ENCODE data around the gene AP1M1.
"Not testable (repeated sequence)": the region's sequence is repeated elsewhere in the genome, so short reads cannot be mapped to it uniquely, and the experiment has no call there.

The AP1M1 gene

GRCh38 chr19:16261584-16262368 lies 64.1 kb downstream of the AP1M1 start:
- no peak for DNase-seq (ENCODE audit: low read depth in 2 of 2)

DNA sequence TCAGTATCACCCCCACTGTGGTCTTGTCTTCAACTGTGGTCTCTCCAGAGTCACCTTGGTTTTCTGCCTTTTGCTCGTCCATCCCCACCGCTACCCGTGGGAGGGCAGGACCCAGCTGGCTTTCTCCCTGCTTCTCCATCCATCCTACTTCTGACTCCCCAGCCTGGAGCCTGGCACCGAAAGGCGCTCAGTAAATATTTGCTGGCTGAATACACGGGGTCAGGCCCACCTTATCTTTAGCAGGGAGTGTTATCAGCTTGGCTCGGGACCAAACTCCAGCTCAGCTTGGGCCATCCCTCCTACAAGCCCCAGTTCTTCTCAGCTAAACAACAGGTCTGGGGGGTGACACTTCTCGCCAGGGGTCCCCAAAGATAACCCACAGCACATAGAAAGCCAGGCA lies 64.9 kb downstream of the AP1M1 start:
- DNase-seq (ENCODE audit: low read depth in 2 of 2) = no peak

DNA sequence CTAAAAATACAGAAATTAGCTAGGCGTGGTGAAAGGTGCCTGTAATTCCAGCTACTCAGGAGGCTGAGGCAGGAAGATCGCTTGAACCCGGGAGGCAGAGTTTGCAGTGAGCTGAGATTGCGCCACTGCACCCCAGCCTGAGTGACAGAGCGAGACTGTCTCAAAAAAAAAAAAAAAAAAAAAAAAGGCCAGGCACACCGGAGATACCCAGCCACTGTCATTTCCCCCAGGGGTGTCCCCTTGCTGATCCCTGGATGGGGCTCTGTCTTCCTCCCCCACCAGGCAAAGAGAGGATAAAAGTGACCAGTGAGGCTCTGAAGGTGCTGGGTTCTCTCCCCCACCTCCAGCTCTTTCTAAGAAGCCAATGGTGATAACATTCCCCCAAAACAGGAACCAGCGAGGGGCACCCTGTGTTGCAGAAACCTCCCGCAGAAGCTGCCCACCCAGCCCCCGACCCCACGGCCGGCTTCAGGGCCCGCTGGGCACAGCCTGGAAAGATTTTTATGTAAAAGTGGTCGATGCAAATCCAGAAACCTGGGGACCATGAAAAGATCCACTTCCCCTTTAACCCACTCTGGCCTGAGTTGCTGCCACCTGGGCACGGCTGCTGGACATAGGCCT lies 65.5 kb downstream of the AP1M1 start:
- DNase-seq (ENCODE audit: low read depth in 2 of 2) = no peak

DNA sequence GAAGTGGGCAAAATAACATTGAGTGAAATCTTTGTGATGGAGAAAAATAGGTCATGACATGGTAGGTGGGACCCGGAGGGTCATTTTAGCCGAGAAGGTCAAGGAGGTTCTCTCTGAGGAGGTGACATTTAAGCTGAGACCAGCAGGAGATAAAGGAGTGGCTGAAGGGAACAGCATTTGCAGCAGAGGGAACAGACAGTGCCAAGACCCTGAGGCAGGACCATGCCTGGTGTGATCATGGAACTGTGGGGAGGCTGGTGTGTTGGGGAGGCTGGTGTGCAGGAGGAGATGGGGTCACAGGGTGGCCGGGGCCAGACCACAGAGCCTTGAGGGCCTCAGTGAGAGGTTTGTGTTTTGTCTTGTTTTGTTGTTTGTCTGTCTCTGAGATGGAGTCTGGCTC lies 67.5 kb downstream of the AP1M1 start:
- no peak for DNase-seq (ENCODE audit: low read depth in 2 of 2)

DNA sequence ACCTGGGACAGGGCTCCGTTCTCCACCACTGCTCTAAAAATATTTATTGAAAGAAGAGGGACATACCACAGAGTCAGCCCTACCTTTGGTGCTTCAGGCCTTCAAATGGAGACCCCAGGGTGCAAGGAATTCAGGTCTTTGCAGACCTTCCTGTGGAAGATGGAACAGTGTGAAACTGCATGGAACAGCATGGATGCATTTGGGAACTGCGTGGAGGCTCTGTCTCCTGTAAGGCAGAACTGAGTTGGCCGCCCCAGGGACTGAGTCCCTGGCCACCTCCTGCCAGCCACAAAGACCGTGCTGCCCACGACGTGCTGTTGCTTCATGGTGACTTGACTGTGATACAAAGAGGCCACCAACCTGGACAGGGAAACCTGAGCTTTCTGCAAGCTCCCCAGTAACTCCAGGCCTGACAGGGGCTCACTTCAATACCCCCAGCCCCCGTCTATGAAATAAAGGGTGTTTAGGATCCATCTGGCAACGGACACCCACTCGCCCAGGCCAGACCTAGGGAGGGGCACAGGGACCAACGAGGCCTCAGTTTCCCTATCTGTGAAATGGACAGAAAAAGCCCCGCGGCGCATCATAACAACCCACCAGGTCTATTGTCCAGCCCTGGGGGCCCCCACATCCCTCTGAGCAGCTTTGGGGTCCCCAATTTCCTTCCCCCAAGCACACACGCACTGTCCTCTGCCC lies 68.3 kb downstream of the AP1M1 start:
- DNase-seq (ENCODE audit: low read depth in 2 of 2) = no peak

- DNase-seq (ENCODE audit: low read depth in 2 of 2) = no peak
These were observed 68.9 kb downstream of the AP1M1 start for GRCh38 chr19:16266586-16266942.

- peak in 1 of 2 donors; percentile 16 for DNase-seq (ENCODE audit: low read depth in 2 of 2)
These were observed 71.1 kb downstream of the AP1M1 start for GRCh38 chr19:16268676-16269319.

- DNase-seq (ENCODE audit: low read depth in 2 of 2) = no peak
These were observed 75.2 kb downstream of the AP1M1 start for GRCh38 chr19:16272945-16273344.

- DNase-seq (ENCODE audit: low read depth in 2 of 2) = no peak
These were observed 76.7 kb downstream of the AP1M1 start for GRCh38 chr19:16274447-16274846.

- no peak for DNase-seq (ENCODE audit: low read depth in 2 of 2)
These were observed 82.6 kb downstream of the AP1M1 start for GRCh38 chr19:16280306-16280705.

DNA sequence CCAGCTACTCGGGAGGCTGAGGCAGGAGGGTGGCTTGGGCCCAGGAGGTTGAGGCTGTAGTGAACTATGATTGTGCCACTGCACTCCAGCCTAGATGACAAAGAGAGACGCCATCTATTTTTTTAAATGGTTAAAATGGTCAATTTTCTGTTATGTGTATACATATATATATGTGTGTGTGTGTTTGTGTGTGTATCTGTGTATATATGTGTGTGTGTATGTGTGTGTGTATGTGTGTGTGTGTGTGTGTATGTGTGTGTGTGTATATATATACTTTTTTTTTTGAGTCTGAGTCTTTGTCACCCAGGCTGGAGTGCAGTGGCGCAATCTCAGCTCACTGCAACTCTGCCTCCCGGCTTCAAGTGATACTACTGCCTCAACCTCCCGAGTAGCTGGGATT lies 84.0 kb downstream of the AP1M1 start:
- DNase-seq (ENCODE audit: low read depth in 2 of 2) = no peak

GRCh38 chr19:16283210-16284061 lies 85.7 kb downstream of the AP1M1 start:
- DNase-seq (ENCODE audit: low read depth in 2 of 2) = peak; percentile 44 to 72

- DNase-seq (ENCODE audit: low read depth in 2 of 2) = no peak
These were observed 86.8 kb downstream of the AP1M1 start for GRCh38 chr19:16284505-16284904.

- DNase-seq (ENCODE audit: low read depth in 2 of 2) = not testable (repeated sequence)
These were observed 87.4 kb downstream of the AP1M1 start for GRCh38 chr19:16285079-16285478.

GRCh38 chr19:16285769-16286498 lies 88.2 kb downstream of the AP1M1 start:
- DNase-seq (ENCODE audit: low read depth in 2 of 2) = no peak

GRCh38 chr19:16288544-16288943 lies 90.8 kb downstream of the AP1M1 start:
- DNase-seq (ENCODE audit: low read depth in 2 of 2) = no peak

DNA sequence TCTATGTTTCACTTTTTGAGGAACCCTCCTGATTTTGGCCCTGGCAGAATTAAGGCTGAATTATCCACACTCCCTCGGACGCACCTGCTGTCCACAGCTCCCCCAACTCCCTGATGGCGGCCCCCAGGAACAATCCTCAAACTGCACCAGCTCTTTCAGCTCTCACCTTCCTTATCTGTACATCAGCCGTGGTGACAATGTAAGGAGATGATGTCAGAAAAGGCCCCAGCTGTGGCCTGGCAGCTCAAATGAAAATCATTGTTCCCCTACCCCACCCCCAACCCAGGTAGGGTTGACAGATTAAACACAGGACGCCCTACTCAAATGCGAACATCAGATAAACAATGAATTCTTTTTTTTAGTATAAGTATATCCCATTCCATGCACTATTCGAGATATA lies 91.9 kb downstream of the AP1M1 start:
- no peak for DNase-seq (ENCODE audit: low read depth in 2 of 2)

DNA sequence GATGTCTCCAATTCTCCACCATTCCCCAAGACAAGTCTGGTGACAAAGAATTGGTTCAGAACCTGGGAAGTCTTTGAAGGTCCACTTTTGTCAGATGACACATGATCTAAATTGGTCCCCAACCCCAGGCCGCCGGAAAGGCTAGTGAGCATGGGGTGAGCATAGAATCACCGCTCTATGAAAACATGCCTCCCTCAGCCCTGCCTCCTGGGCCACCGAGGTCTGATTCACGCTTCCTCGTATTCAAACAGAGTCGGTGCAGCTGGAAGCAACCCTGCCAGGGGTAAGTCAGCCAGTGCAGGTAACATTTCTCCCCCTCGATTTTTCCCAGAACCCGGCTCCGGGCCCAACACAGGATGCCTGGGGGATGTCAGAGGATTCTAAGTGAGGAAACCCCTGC lies 93.0 kb downstream of the AP1M1 start:
- no peak for DNase-seq (ENCODE audit: low read depth in 2 of 2)

DNA sequence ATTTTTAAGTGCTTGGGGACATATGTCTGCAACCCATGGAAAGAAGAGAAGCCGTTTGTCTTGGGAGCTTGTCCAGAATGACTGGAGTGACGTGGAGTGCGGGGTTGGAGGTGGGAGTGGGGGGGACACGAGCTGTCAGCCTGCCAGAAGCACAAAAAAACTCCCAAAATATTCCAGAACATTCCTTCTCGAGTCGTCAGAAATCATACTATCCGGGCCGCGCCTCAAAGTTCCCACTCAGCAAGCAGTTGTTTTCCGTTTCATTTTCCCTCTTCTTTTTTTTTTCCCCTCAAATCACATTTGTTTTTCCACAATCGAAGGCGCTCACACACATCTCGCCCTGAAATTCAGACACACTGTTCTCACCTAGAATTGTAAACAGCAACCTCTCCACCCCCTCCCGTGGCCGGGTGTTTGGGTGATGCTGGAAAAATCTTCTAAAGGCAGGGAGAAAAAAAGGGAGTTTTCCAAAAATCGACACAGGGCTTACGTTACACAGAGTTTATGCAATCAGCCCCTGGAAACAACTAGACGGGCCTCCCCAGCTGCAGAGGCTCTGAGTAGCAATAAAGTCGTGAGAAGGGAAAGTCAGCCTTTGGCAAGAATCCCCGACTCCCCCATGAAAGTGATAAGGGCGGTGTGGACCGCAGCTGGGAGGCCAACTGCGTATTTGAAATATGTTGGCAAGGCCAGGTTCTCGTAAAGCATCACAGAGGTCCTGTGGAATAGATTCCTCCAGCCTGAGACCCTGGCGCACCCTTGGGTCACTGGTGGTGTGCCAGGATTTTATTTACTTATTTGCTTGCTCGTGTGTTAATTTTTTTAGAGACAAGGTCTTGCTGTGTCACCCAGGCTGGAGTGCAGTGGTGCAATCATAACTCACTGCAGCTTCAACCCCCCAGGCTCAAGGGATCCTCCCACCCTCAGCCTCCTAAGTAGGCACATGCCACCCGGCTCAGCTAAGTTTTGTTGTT lies 95.7 kb downstream of the AP1M1 start:
- no peak for DNase-seq (ENCODE audit: low read depth in 2 of 2)

DNA sequence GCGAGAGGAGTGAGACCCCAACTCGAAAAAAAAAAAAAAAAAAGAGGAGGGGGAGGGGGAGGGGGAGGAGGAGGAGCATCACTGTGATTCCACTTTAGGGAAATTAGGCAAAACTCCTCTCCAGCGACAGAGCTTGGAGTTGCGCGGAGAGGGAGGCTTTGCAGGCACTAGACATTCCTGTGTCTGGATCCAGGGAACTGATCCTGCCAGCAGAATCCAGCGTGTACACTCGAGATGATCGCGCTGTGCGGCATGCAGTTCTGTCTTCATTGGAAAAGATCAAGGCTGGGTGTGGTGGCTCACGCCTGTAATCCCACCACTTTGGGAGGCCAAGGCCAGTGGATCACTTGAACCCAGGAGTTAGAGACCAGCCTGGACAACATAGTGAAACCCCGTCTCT lies 97.3 kb downstream of the AP1M1 start:
- no peak for DNase-seq (ENCODE audit: low read depth in 2 of 2)
